Kidney epithelial cell (primary cell): Measurements from ENCODE around the gene ELOVL5. TPM values are rescaled to one million over a fixed set of nuclear protein-coding genes. Genes with fewer than 3 reads are reported as not detected.
"Not testable (repeated sequence)": the region's sequence is repeated elsewhere in the genome, so short reads cannot be mapped to it uniquely, and the experiment has no call there.

Experiments
- DNase-seq: peaks from one replicate; pipeline ENCODE4 v3.0.0-alpha.2; 2010; ENCODE audit warnings: low read depth
- H3K27me3 ChIP-seq: 2 replicates; pipeline ENCODE4 v1.6.0; 2011; ENCODE audit warnings: low read length; ENCODE audit not compliant: control insufficient read depth, insufficient read depth
- H3K36me3 ChIP-seq: 2 replicates; pipeline ENCODE4 v1.5.1; 2011; ENCODE audit warnings: low read length; ENCODE audit not compliant: control insufficient read depth, insufficient read depth
- H3K4me3 ChIP-seq: 2 replicates; pipeline ENCODE4 v1.5.1; 2011; ENCODE audit warnings: low read depth, mild to moderate bottlenecking, control low read depth, low read length
- total RNA-seq: library from RNA; depleted of rRNA; stranded (reverse); fragments of >200 nt; gene quantifications from 2 replicates; pipeline ENCODE4 v1.2.3, GENCODE V29; 2015
- TF ChIP-seq, protein P1 (sequence below): IDR thresholded peaks from 2 replicates; pipeline ENCODE4 v1.5.1; 2011; ENCODE audit warnings: mild to moderate bottlenecking, moderate library complexity, low read length, control low read depth, inconsistent platforms; ENCODE audit not compliant: insufficient read depth, poor library complexity, severe bottlenecking

Gene ELOVL5
- total RNA-seq, 1 donor from 2014 or later, result 63.6 TPM

DNA sequence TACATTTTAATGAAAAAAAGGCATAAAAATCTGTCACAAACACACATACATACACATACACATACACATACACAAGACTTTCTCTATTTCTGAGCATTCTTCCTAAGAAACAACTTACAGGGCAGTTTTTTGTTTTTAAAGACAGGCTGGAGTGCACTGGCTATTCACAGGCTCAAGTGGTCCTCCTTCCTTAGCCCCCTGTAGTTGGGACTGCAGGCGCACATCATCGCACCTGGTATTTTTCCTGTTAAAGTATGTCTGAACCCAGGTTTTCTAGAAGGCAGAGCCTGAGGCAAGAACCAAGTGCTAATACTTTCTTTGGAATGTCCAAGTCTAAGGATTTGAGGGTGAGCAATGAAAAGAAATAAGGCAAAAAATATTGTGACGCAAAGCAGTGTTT lies 41.3 kb upstream of the ELOVL5 start:
- no peaks in the 10 kb centered on the region for H3K27me3 ChIP-seq
- TF ChIP-seq, protein P1, sequence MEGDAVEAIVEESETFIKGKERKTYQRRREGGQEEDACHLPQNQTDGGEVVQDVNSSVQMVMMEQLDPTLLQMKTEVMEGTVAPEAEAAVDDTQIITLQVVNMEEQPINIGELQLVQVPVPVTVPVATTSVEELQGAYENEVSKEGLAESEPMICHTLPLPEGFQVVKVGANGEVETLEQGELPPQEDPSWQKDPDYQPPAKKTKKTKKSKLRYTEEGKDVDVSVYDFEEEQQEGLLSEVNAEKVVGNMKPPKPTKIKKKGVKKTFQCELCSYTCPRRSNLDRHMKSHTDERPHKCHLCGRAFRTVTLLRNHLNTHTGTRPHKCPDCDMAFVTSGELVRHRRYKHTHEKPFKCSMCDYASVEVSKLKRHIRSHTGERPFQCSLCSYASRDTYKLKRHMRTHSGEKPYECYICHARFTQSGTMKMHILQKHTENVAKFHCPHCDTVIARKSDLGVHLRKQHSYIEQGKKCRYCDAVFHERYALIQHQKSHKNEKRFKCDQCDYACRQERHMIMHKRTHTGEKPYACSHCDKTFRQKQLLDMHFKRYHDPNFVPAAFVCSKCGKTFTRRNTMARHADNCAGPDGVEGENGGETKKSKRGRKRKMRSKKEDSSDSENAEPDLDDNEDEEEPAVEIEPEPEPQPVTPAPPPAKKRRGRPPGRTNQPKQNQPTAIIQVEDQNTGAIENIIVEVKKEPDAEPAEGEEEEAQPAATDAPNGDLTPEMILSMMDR, result no peak
- H3K36me3 ChIP-seq, result no peaks in the 10 kb centered on the region
- DNase-seq, result no peak
- no peak overlapping the region for H3K4me3 ChIP-seq

DNA sequence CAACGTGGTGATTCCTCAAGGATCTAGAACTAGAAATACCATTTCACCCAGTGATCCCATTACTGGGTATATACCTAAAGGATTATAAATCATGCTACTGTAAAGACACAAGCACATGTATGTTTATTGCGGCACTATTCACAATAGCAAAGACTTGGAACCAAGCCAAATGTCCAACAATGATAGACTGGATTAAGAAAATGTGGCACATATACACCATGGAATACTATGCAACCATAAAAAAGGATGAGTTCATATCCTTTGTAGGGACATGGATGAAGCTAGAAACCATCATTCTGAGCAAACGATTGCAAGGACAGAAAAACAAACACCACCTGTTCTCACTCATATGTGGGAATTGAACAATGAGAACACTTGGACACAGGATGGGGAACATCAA lies 39.9 kb upstream of the ELOVL5 start:
- not testable (repeated sequence) for DNase-seq, H3K4me3 ChIP-seq, H3K27me3 ChIP-seq, H3K36me3 ChIP-seq

DNA sequence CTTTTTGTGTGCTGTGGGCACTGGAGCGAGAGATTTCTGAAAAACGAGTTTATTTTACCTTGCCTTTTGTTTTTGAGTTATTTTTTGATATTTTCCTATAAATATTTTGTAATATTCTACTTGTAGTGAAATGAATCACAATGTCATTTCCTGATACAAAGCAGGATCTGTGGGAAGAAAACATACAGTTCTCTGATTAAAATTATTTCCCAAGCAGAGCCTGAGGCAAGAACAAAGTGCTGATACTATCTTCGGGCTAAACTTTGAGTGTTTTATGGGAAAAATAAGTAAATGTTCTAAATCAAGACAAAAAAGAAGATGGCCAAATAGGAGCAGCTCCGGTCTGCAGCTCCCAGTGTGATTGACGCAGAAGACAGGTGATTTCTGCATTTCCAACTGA lies 33.7 kb upstream of the ELOVL5 start:
- Histone ChIP-seq H3K36me3 (no peaks in the 10 kb centered on the region), H3K4me3 (no peak overlapping the region), H3K27me3 (no peaks in the 10 kb centered on the region)
- TF ChIP-seq, protein P1, result no peak
- DNase-seq, result no peak

DNA sequence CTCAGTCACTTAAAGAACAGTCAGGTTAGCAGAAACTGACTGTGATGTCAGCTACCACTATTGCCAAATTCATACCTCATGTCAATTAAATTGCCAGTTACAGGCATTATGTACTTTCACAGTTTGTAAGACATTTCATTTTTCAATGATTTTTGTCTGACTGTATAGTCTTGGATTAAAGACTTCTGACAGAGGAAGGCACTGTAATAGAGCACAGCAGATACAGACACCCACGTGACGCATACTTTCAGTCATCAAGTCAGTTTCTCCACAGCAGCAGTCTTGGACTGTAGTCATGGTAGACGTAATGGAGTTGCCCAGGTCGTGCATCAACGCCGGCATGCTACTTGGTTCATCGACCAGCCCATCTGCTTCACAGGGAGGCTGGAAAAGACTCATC lies 29.5 kb upstream of the ELOVL5 start:
- Histone ChIP-seq H3K27me3 (no peaks in the 10 kb centered on the region), H3K36me3 (no peaks in the 10 kb centered on the region), H3K4me3 (no peak overlapping the region)
- TF ChIP-seq, protein P1, result no peak
- no peak for DNase-seq

DNA sequence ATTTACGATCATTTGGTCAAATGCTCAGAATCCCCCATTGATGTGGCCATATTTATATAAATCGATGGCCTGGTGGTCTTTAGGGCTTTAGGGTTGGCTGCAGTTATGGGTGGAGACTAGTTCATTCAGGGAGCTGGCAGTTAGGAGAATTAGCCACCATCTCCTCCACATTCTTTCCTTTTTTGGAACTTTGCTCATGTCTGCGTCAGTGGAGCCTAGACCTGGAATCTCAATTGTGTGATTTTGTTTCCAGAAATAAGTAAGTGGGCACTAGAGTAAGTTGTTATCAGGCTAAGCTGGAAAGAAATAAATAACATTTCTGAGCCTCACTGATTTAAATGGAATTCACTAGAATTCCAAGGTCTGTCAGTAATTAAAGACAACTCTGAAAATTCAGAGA lies 29.0 kb upstream of the ELOVL5 start:
- TF ChIP-seq, protein P1, result no peak
- H3K36me3 ChIP-seq, result no peaks in the 10 kb centered on the region
- H3K27me3 ChIP-seq, result no peaks in the 10 kb centered on the region
- DNase-seq, result no peak
- no peak overlapping the region for H3K4me3 ChIP-seq

DNA sequence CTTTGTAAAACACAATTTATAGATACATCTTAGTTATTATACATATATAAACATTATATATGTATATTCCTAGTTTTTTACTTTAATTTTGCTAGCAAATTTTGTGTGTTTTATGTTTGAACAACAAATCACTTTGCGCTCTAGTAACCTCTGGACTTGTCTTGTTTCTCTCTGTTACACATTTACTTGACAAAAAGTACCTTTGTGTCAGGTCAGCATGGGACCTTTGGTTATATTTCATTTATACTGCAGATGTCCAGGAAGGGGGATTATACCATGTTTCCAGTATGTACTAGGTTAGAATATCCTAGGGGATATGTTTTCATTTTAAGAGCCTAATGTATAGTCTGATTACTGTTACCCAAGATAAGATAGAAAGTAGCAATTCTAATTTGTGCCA lies 28.5 kb upstream of the ELOVL5 start:
- Histone ChIP-seq H3K27me3 (no peaks in the 10 kb centered on the region), H3K36me3 (no peaks in the 10 kb centered on the region), H3K4me3 (no peak overlapping the region)
- DNase-seq, result no peak
- TF ChIP-seq, protein P1, result no peak
